ENCODE results near the gene ZNF521. TPM values are rescaled to one million over a fixed set of nuclear protein-coding genes. Genes with fewer than 3 reads are reported as not detected.

ZNF521 gene
- total RNA-seq, 1 experiment from 2014 or later = not detected

- TF ChIP-seq EZH2 (IDR thresholded peaks at IDR 0.05; ENCODE audit: low read depth) = no peak
- TF ChIP-seq CTCF (conservative IDR thresholded peaks at IDR 0.05) = no peak
- no peaks in the 10 kb centered on the region for H3F3A ChIP-seq (ENCODE audit: insufficient read depth, low read depth)
- H3K27me3 ChIP-seq (ENCODE audit: insufficient read depth, low read depth) = no peaks in the 10 kb centered on the region
- intact Hi-C loops (cut with micrococcal nuclease; ENCODE audit: unreplicated experiment) = no loop called here
- H3K79me2 ChIP-seq (ENCODE audit: low read depth) = no peaks in the 10 kb centered on the region
- H3K27ac ChIP-seq = no peak overlapping the region
- ChIA-PET CTCF (no interaction called here), POLR2A (ENCODE audit: unreplicated experiment) (no interaction called here)
- H3K36me3 ChIP-seq (ENCODE audit: low read depth) = no peaks in the 10 kb centered on the region
- no peak overlapping the region for H2AFZ ChIP-seq
- H3K4me3 ChIP-seq = no peak overlapping the region
- DNase-seq = no peak
- no TSS peak for BruUV-seq (replicated peaks)
- no peaks in the 10 kb centered on the region for H4K20me1 ChIP-seq (ENCODE audit: insufficient read depth)
- no peaks in the 10 kb centered on the region for H3K9me2 ChIP-seq (ENCODE audit: insufficient read depth)
- no peaks in the 10 kb centered on the region for H3K4me1 ChIP-seq (replicated peaks; ENCODE audit: insufficient read depth)
- H3K9me3 ChIP-seq (ENCODE audit: insufficient read depth, low read depth) = no peaks in the 10 kb centered on the region
- no peak overlapping the region for H3K4me2 ChIP-seq
These were observed 299.4 kb downstream of the ZNF521 start for GRCh38 chr18:25052511-25052921.

- TF ChIP-seq CTCF (conservative IDR thresholded peaks at IDR 0.05) (no peak), EZH2 (IDR thresholded peaks at IDR 0.05; ENCODE audit: low read depth) (no peak)
- H3K27me3 ChIP-seq (ENCODE audit: insufficient read depth, low read depth) = no peaks in the 10 kb centered on the region
- no peak overlapping the region for H3K4me3 ChIP-seq
- no peak overlapping the region for H3K4me2 ChIP-seq
- ChIA-PET CTCF (no interaction called here), POLR2A (ENCODE audit: unreplicated experiment) (no interaction called here)
- no peaks in the 10 kb centered on the region for H3K9me3 ChIP-seq (ENCODE audit: insufficient read depth, low read depth)
- no peak overlapping the region for H2AFZ ChIP-seq
- intact Hi-C loops (cut with micrococcal nuclease; ENCODE audit: unreplicated experiment) = no loop called here
- H3K4me1 ChIP-seq (replicated peaks; ENCODE audit: insufficient read depth) = no peaks in the 10 kb centered on the region
- no peaks in the 10 kb centered on the region for H3K79me2 ChIP-seq (ENCODE audit: low read depth)
- no peak overlapping the region for H3K27ac ChIP-seq
- H3K9me2 ChIP-seq (ENCODE audit: insufficient read depth) = no peaks in the 10 kb centered on the region
- BruUV-seq (replicated peaks) = no TSS peak
- H3F3A ChIP-seq (ENCODE audit: insufficient read depth, low read depth) = no peaks in the 10 kb centered on the region
- H4K20me1 ChIP-seq (ENCODE audit: insufficient read depth) = no peaks in the 10 kb centered on the region
- no peaks in the 10 kb centered on the region for H3K36me3 ChIP-seq (ENCODE audit: low read depth)
- no peak for DNase-seq
These were observed 301.4 kb downstream of the ZNF521 start for GRCh38 chr18:25050605-25051004.

- Histone ChIP-seq H4K20me1 (ENCODE audit: insufficient read depth) (no peaks in the 10 kb centered on the region), H3K27me3 (ENCODE audit: insufficient read depth, low read depth) (no peaks in the 10 kb centered on the region; the same call in 1 of the 2 replicates), H3F3A (ENCODE audit: insufficient read depth, low read depth) (no peaks in the 10 kb centered on the region), H3K9me3 (ENCODE audit: insufficient read depth, low read depth) (no peaks in the 10 kb centered on the region), H3K4me2 (no peak overlapping the region), H3K9me2 (ENCODE audit: insufficient read depth) (no peaks in the 10 kb centered on the region), H2AFZ (no peak overlapping the region), H3K4me1 (replicated peaks; ENCODE audit: insufficient read depth) (no peaks in the 10 kb centered on the region), H3K4me3 (no peak overlapping the region), H3K36me3 (ENCODE audit: low read depth) (no peaks in the 10 kb centered on the region), H3K27ac (no peak overlapping the region), H3K79me2 (ENCODE audit: low read depth) (no peaks in the 10 kb centered on the region)
- BruUV-seq (replicated peaks) = no TSS peak
- ChIA-PET POLR2A (ENCODE audit: unreplicated experiment) (no interaction called here), CTCF (no interaction called here)
- no peak for DNase-seq
- intact Hi-C loops (cut with micrococcal nuclease; ENCODE audit: unreplicated experiment) = no loop called here
- TF ChIP-seq EZH2 (IDR thresholded peaks at IDR 0.05; ENCODE audit: low read depth) = no peak
- no peak for TF ChIP-seq CTCF (conservative IDR thresholded peaks at IDR 0.05)
These were observed 304.0 kb downstream of the ZNF521 start for GRCh38 chr18:25047983-25048382.

Measured in PC-9 (cell line).